Ammon's horn (tissue), 1 donor: Measurements from ENCODE around the gene ZNF594.
A peak's percentile ranks its signal among the peaks of the same experiment; 100 is the strongest.
"Not testable (repeated sequence)": the region's sequence is repeated elsewhere in the genome, so short reads cannot be mapped to it uniquely, and the experiment has no call there.

ENCODE experiments used
- DNase-seq: peaks from one replicate; pipeline ENCODE4 v3.0.0-alpha.2; 2016; ENCODE audit warnings: low spot score

Gene ZNF594

DNA sequence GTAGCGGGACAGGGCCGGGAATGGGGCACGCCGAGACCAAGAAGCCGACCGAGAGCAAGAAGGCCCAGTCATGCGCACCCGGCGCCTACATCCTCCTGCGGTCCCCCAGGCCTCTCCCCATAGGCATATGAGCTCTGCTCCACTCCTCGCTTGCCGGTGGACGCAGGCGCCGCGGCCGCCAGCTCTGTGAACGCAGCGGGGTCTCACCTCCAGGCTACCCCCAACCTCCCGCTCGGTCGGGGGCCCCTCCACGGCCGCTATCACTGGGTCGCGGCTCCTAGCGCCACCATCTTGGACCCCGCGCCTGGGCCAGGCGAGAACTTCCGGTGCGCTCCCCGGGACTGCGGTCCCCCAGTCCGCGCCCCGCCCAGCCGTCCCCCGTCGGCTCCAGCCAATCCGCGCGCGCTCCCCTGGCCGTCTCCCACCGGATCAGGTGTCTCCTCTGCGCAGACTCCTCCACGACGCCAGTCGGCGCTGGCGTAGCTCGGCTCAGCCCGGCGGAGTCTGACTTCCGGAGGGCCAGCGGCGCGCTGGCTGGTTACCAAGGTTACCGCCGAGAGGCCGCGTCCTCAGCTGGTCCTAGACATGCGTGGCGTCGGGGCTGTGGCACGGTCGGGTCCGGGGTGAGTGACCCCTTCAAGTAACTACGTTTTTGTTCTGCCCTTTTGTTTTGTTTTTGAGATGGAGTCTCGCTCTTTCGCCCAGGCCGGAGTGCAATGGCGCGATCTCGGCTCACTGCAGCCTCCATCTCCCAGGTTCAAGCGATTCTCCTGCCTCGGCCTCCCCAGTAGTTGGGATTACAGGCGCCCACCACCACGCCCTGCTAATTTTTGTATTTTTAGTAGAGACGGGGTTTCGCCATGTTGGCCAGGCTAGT, at the start of gene ZNF594:
Gene ZNF594, minus strand, starts transcription at position 328 of the 877 bp plus-strand sequence. CDS start 7,612 bp downstream, outside the sequence.
- DNase-seq, result peak; percentile 96

- not testable (repeated sequence) for DNase-seq
These were observed 48.1 kb upstream of the ZNF594 start for GRCh38 chr17:5239769-5240168.

DNA sequence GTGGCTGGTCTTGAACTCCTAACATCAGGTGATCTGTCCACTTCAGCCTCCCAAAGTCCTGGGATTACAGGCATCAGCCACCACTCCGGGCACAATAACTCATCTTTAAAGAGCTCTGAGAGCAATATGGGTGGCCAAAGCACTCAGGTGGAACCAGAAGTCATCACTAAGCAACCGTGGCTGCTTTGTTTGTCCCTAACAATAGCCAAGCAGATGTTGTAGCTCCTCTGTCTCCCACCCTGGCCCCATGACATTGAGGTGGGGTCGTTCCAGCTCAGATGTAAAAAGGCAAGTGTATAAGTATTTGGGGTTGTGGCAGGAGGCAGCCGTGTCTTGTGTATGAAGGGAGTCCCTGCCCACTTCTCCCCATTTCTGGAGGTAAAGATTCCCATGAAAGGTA, 46.7 kb upstream of the ZNF594 start:
- no peak for DNase-seq

- peak; percentile 46 for DNase-seq
These were observed 45.9 kb upstream of the ZNF594 start for GRCh38 chr17:5237541-5238016.

GRCh38 chr17:5236938-5237540, 45.4 kb upstream of the ZNF594 start:
- DNase-seq, result no peak

GRCh38 chr17:5234645-5235576, 43.2 kb upstream of the ZNF594 start, which contains the start of gene SCIMP:
TSS of gene SCIMP (minus strand) at chr17:5234860. CDS start at chr17:5234755, 105 bp downstream.
- peak; percentile 65 for DNase-seq

DNA sequence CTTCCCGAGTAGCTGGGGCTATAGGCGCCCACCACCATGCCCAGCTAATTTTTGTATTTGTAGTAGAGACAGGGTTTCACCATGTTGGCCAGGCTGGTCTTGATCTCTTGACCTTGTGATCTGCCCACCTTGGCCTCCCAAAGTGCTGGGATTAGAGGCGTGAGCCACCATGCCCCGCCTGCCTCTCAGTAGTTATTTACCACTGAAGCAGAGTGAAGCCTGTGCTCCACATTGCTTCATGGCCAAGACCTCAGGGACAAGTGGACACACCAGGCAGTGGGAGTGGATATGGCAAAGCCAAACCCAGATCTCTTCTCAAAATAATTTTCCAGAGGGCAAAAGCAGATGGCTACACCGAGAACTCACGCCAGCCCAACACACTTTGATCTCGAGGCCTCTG, 41.8 kb upstream of the ZNF594 start:
- DNase-seq, result not testable (repeated sequence)

- no peak for DNase-seq
These were observed 35.5 kb upstream of the ZNF594 start for GRCh38 chr17:5226940-5227878.

DNA sequence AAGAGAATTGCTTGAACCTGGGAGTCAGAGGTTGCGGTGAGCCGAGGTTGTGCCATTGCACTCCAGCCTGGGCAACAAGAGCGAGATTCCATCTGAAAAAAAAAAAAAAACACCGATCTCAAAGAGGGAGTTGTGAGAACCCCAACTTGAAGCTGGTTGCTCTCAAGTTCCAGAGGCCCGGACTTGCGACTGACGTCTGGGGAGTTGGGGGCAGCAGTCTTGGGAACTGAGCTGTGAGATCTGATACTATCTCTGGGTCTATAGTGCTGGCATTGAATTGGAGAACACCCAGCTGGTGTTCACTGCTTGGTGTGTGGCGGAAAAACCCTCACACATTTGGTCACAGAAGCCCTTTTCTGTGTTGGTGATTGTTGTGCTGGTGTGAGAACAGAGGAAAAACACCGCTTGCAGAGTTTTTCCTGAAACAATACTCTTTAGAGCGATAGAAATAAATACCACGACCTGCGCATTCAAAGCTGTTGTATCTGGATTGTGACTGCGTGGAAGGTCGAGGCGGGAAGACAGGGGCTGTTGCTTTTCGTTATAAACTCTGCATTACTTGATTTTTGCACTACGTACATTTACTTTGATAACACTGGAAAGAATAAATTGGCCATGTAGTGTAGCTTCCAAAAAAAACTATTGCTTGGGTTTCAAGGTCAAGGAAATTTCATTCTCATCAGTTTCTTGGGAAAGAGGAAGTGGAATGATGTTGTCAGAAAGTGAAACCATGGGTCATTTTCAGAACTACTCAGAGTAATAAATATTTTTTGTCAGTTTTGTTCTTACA, 34.2 kb upstream of the ZNF594 start:
- DNase-seq, result no peak

GRCh38 chr17:5221912-5222311, 30.2 kb upstream of the ZNF594 start:
- DNase-seq, result not testable (repeated sequence)

DNA sequence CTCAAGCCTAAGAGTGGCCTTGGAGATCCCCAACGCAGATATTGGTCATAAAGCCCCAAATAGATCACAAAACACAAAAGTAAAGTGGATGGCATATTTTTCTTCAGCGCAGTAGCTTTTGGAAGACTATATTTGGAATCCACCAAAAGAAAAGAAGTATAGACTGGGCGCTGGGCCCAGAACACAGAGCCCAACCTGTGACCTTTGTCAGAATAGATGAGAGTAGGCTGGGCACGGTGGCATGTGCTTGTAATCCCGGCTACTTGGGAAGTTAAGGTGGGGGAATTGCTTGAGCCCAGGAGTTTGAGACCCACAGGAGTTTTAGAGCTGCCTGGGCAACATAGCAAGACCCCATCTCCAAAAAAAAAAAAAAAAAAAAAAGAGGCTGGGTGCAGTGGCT, 28.4 kb upstream of the ZNF594 start:
- DNase-seq, result no peak

- DNase-seq, result no peak
These were observed 27.9 kb upstream of the ZNF594 start for GRCh38 chr17:5219536-5219935.

- DNase-seq, result not testable (repeated sequence)
These were observed 25.9 kb upstream of the ZNF594 start for GRCh38 chr17:5217562-5217961.

- DNase-seq, result no peak
These were observed 19.8 kb upstream of the ZNF594 start for GRCh38 chr17:5211458-5211857.

DNA sequence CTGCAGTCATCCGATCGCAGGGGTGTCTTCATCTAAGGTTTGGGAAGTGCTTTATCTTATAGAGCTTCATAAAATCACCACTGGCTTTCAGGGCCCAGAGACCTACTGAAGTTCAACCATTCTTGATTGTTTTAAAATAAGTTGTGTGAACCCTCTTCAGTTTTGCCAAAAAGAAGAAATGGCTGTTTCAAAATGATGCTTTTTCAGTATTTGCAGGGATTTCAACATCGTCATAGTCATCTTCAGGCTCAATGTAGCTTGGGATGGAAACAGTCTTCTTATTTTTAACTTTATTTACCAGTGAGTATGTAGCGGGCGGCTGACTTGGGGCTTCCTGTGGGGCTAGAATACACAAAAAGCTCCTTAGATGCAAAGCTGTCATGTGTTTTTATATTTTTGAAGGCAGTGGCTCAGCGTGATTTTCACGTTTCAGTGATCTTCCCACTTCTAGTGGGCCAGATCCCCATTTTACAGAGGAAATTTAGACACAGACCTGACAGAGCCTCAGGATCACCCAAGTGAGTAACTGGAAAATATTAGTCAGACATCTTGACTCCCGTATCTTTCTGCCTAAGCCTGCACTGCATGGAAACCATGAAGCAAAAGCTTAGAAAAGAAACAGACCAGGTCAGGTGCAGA, 19.1 kb upstream of the ZNF594 start:
- no peak for DNase-seq

GRCh38 chr17:5210091-5210490, 18.4 kb upstream of the ZNF594 start:
- no peak for DNase-seq

DNA sequence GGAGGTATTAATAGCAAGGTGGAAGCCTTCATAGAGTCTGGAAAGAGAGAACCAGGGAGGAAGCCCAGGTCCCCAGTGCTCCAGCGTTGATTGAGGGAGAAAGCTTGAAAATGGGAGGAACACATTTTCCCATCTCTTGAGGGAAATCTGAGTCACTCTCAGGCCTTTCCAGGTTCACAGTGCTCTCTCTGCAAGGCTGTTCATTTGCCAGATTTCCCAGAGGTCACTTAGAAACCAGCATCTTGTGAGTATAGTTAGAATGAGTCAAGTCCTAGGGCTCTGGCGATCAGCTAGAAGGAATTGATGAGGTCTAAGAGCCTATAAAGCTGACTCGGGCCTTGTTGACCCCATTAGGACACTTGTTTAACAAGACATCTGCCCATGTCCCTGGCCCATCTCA, 17.7 kb upstream of the ZNF594 start:
- DNase-seq, result no peak

DNA sequence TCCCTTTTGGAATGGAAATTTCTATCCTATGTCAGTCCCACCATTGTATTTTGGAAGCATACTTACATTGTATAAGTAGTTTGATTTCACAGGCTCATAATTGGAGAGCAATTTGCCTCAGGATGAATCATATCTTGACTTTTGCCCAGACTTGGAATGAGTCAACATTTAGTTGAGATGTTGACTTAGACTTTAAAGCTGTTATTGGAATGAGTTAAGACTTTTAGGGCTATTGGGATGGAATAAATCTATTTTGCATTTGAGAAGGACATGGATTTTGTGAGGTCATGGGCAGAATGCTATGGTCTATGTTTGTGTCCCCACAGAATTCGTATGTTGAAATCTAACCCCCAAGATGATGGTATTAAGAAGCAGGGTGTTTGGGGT, 12.2 kb upstream of the ZNF594 start:
- DNase-seq, result no peak

DNA sequence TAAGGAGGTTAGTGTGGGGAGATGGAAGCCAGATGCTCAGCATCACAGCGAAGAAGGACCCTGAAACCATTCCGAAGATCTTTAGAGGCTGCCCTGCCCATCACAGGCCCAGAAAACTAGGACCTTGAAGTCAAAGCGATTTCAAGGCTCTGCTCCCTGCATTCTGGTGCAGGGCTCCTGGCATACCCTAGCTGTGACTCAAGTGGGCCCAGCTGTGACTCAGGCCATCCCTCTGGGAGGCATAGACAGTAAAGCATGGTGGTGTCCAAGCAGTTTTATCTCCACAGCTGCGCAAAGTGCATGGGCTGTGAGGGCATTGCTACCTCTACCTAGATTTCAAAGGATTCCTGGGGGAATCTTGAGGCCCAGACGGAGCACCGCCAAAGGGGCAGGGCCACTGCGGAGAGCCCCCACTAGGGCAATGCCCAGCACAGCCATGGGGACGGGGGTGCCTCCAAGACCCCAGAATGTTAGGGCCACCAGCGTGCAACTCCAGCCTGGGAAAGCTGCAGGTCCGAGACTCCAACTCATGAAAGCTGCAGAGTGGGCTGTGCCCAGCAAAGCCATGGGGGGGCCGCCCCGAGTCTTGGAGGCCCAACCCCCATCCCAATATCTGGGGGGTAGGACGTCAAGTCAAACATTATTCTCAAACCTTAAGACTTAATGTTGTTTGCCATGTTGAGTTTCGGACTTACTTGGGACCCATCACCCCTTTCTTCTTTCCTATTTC, 11.7 kb upstream of the ZNF594 start:
- DNase-seq, result no peak
